Stimulated activated CD8-positive, alpha-beta memory T cell treated with anti-CD3 and anti-CD28 coated beads, Interleukin-7, amount 100 ng/mL, for 48 hours (primary cell): ENCODE measurements around the gene EFHC1.

Experiments used
- DNase-seq, 2 donors: peaks; one replicate each; pipeline ENCODE4 v3.0.0-alpha.2; 2020; ENCODE audit warnings: low read depth in 1 of 2; ENCODE audit errors: extremely low read depth in 1 of 2

Gene EFHC1

DNA sequence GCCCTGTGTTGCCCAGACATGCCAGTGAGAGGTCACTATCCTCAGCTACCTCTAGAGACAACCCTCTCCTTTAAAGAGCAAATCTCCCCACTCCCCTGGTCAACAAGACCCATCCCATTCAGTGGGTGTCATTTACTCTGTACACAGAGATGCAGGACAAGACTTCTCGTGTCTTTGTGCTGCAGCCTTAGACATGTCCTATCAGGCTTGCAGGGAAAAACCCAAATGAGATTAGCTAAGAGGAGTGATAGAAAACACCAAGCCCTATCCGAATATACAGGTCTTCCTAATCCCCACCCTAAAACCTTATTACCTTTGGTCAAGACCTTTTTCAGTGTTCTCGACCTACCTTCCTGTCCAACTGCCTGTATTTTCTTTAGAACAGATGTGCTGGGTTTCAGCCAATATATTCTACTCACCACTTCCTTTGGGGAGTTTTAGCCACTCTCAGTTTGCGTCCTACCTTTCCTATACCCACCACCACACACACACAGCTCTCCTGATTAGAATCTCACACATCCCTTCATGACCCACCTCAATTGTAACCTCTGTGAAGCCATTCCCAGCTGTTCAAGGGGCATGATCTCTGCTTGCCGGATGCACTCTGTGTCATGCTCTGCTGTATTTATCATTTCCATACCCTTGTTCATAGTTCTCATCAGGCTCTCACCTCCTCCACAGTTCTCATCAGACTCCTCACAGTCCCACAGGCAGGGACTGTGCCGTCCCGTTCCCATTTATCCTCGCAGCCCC is 117.0 kb downstream of the EFHC1 start:
- DNase-seq = peak in 1 of 2 donors; percentile 20

DNA sequence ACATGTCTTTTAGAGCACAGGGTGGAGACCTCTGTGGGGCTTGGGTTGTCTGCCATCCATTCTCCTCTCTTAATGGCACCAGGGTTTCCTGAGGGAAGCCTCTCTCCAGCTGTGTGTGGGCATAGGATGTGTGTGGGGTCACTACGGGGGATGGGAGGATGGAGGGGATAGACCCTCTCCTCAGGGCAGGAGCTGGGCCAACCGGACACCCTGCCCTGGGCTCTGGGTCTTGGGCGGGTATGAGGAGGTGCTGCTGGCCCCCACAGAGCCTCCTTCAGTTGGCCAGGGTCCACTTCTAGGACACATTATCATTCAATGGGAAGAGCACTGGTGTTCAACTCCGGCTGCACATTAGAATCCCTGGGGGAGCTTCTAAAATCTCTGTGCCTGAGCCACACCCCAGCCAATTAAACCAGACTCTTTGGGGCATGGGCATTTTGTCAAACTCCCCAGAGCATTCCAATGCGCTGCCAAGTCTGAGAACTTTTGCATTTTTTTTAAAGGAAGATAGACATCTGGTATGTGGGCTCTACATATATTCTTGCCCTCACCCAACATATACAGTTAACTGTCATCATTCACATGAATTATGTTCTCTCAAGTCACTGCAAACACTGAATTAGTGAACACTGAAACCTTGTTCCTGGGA is 118.2 kb downstream of the EFHC1 start:
- DNase-seq = no peak

DNA sequence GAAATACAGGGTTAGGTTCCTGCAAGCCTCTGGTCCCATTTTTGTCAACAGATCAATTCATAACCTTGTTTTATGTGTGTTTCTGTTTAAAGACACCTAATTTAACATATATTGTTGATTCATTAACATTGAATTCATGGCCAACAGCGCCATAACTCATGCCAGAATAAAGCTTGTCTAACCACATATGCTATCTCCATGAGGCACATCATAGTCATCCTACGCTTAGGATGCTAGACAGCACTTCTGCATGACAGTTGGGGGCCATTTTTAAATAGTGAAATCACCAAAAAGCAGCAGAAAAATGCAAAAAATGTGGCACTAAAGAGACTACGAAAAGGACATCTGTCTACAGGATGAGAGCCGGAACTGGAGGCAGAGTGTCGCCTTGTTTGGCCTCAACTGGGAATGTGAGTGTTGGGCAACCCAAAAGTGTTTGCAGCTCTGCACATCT is 118.8 kb downstream of the EFHC1 start:
- DNase-seq = no peak

DNA sequence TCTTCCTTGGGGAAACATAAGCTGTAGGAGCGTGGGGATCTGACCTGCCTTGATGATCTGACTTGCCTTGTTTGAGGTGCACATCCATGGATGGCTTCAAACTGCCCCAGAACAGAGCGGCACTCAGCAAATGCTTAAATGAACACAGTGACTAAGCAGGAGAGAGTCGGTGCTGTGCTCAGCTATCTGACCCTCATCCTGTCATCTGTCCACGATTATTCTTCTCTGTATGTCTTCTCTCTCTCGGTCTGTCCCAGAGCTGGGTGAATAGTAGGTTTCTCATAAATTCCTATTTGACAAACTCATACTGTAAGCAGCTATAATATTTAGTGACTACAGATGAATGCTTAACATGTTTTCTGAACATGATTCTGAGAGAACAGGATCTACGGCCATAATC is 119.5 kb downstream of the EFHC1 start:
- no peak for DNase-seq

DNA sequence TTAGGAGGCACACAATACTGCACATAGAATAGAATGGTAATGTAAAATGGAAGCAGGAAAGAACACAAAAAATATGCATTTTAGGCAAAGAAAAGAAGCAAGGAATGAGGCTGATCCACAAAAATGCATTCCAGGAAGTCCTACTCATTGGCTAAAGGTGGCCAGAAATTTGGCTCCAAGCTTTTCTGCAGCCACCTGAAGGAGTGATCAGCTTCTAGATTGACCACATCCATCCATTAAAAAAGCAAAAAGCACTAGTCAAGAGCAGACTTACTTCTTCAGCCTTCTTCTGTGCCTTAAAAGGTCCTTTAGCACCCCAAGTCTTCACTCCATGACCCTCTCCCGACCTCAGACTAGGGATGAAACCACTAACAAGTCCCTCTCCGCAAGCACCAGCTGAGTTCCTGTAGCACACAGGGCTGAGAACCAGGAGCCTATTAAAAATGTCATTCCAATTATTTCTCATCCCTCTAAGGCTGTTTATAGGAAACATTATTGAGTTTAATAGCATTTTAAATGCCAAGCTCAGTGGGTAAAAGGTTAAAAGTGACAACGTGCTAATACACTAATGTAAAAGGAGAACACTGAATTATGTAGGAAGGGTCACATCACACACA is 120.3 kb downstream of the EFHC1 start:
- DNase-seq = no peak

DNA sequence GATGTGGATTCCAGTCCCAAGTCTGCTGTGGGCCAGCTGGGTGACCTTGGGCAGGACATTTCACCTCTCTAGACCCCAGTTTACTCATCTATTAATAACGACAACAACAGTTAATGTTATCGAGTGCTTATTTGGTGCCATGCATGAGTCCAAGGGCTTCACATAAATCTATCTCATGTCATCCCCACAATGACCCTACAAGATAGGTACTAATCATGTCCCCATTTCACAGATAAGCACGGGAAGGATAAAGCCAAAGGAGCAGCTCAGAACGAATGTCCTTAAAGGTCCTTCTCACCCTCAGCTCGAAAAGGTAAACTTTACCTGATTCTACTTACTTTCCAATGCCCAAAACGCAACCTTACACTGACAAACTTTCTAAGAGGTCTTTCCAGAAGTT is 121.0 kb downstream of the EFHC1 start:
- no peak for DNase-seq

DNA sequence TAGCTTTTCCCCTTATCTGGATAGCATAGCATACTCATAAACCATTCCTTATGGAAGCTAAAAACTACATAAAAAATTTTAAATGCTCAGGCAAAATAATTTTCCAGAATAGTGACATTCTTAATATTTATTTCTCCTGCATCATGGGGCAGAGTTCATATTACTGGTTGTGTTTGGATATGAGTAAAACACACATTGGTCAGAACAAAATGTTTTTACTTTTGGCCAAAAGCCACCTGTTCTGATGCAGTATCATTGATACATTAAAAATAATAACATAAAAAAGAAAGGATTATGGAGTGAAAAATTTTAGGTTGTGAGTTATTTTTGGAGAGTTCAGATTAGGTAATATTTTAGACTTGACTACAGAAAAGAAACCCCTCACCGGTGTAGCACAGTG is 123.1 kb downstream of the EFHC1 start:
- no peak for DNase-seq

DNA sequence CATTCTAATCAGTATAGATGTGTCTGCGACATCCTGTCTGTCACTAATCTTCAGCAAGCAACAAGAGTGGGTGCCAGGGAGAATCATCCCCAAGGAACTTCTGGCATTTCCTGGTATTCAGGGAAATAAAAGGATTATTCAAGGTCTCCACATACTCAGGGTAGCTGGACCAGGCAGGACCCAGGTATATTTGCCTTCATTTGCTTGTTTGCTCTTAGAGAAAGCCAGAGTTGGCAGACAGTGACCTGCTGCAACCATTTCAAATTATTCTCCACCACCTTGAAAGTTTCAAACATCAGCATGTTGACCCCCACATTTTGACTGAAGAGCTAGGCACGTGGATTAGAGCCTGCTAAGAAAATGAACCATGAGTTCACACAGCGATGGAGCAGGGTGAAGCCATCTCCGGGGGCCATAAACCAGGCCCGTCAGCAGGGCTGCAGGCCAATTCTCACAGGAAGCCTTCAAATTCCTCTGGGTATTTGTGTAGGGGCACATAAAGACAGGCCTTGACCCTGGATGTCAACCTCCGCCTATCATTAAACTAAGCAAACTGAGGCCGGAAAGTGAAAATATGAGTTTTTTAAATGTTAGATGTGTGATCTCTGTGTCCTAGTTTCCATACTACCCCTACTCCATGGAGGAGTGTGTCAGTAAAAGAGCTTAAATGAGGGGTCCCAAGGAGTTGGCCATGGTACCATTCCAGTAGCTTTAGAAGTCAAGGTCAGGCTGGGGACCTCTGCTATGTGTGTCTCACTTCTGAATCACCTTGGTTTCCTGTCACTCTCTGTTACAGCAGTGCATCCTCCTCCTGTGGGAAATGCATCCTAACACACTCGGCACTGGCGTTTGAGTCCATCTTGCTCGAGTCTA is 123.8 kb downstream of the EFHC1 start:
- DNase-seq = no peak

DNA sequence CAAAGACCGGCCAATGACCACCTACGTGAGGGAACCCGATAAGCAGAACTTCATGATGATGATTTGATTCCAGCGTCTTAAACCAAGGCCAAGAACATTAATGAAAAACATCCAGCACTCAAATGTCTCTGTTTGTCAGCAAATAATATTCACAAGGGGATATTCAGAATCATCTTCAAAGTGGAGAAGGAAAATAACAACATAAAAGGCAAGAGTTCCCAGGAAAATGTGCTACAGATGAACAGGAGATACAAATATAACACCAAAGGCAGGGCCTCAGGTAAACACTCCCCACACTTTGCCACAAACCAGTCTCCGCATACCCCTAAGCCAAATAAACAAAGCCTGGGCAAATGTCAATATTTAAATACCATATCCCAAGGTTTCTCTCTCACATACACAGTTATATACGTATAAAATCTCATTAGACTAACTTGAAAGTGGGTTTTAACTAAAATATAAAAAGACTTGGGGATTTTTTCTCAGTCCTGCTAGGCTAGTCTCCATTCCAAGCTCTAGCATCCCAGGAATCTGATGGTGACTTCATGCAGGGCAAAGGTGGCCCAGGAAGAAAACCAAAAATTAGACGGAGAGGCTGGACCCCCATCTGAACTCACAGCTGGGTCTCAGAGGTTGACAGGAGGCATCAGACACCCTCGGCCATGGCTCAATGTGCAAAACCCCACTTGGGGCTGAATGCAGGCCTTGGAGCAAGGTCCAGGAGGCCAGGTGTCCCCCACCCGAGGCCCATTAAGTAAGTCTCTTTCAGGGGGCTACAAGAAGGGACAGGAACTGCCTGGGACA is 124.7 kb downstream of the EFHC1 start:
- DNase-seq = no peak

DNA sequence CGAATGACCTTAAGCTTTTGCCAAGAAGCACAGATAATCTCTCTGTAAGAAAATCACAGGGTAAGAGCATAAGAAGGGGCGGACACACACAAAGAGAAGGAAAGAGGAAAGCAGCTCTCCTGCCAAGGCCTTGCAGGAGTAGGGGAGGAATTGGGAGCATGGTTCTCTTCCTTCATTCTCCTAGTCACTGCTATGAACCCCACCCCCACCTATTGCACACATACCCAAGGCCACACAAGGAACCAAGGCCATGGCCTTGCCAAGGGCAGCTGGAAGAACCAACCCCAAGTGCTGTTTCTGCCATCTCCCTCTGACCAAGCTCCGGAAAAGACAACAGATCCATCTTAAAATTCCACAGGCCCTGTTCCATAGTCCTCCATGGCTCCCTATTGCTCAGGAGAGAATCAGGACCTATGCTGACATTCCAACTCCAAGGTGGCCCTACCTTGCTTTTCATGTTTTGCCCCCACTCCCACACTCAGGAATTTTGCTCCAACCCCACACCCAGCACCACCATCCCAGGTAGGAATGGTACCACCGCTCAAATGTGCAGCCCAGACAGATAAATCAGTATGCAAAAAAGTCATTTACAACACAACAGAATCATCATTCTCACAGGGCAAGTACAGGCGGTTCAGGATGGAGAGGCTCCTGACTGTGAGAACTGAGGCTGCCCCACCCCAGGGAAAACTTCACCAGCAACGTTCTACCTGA is 125.4 kb downstream of the EFHC1 start:
- DNase-seq = no peak

DNA sequence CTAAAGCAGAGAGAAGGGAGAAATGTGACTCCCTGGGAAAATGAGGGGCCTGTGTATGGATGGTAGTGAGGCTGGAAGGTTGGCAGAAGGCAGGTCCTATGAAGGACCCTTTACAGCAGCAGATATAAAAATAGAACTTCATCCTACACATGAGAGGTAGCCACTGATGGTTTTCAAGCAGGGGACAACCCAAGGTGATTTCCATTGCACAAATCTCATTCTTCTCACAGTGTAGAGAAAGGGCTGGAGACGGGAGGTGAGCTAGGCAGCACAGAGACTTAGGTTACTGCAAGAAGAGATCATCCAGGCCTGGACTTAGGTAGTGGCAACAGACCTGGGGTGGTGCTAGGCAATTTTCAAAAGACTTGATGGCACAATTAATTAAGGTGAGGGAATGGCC is 126.0 kb downstream of the EFHC1 start:
- no peak for DNase-seq

DNA sequence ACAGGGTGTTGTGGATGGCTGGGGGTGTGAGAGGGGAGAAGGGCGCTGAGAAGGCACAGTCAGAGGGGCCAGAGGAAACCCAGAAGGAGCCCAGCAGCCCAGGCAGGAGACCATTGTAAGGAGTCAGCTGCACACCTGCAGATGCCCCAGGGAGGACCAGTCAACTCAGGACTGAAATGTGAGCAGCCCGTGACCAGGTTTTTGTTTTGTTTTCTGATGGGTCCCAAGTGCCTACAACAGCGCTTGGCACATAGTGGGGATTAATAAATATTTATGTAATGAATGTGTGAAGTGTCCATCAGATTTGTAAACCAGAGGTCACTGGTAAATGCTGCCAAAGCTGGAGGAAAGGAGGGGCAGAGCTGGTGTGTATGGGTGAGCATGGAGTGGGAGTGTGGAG is 126.5 kb downstream of the EFHC1 start:
- DNase-seq = no peak

DNA sequence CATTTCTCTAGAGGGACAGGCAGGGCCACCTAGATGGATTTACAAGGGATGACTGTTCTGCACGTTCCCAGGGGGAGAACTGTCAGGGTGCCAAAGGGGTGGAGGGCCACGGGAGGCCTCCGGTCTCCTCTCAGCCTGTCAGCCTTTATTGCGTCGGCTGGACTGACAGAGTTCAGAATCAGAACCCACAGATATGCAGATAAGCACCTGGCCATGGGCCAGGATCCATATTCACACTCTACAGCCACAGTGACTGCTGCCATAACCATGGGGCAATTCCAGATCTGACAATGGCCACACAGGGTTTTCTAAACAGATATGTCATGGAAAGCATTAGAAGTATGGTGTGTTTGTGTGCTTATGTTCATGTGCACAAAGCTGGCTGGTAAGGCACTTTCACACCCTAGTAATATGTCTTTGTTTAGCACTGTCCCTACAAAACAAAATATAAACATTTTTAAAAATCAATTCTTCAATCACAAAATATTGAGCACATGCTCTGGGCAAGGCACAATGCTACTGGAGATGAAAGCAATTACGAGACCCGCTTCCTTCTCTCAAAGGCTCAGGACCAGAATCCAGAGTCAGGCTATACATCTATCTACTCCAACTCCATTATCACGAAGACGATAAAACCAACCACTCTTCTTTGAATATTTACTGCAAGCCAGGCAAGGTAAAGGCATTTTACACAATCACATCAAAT is 127.7 kb downstream of the EFHC1 start:
- DNase-seq = no peak

DNA sequence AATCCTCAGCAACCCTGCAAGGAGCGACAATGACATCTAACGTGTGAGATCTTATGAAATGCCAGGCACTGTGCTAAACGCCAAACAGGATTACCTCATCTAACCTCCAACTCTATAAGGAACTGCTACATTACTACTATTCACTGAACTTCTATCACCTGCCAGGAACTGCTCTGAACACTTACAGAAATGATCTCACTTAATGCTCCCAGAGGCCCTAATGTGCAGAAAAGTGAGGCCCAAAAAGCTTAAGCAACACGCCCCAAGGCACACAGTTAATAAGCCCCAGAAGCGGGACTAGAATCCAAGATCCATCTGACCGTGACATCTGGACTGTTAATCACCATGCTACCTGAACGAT is 128.2 kb downstream of the EFHC1 start:
- no peak for DNase-seq

DNA sequence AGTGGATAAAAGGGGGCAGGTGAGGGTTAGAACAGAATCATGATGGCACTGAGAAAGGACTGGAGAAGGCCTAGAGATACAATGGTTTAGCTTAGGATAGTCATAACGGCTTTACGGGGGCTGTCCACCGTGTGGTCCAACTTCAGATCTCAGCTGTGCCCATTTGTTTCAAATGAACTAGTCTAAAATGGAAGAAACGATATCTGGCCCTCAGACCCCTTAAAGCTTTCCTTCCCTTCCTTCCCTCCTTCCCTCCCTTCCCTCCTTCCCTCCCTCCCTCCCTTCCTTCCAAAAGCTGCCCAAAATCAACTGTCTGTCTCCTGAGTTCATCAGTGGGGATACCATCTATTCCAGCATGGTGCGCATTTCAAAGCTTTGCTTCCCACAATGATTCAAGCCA is 128.9 kb downstream of the EFHC1 start:
- no peak for DNase-seq

DNA sequence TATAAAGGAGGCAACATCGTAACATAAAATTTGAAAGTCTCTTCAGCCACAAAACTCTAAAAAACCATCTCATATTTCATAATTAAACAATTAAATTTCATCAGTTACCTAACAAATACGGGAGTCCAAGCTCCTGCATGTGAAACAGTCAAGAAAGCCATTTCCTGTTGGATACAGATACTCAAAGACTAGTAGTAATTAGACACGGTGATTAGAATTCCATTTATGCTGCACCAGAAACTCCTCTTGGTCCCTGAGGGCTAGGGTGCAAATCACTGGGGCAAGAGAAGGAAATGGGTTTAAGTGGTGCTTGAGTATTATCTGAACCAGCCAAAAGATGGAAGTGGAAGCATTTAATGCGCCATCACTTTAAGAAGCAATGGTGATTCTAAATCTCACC is 129.3 kb downstream of the EFHC1 start:
- DNase-seq = no peak

DNA sequence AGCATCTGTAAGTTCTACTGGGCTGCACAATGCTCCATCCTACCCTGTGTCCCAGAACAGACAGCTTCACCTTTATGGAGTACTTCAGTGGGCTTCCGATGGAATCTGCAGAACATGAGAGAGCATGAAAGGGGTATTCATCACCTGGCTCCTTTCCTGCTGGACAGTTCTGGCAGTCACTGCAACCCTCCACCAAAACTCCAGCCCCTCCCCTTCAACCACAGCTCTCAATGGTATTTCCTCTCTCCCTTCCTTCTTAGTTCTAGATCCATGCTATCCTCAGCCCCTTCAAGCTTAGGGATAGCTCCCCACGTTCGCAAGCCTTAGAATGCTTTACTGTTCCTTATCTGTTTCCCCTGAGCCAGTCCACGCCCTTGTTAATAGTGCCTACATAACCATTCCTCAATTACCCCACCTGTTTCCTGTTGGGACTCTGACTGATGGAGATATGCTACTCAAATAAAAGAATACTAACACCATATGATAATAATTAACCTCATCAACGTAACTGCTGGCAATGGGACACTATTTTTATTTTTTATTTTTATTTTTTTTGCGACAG is 130.0 kb downstream of the EFHC1 start:
- no peak for DNase-seq

DNA sequence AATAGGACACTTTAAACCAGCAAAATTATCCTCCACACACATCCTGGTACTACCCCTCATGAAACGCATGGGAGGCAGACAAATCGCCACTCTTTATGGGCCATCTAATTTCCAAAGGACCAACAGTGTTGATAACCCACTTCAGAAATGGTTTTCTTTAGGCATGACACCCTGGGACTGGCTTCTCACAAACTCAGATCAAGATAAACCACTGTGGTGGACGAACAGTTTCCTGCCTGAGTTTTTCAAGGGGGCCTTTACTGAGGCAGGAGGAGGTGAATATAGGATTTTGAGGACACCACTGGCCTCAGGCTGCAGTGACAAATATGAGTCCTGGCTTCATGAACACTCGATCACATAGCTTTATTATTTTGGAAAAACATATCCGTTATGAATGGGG is 130.7 kb downstream of the EFHC1 start:
- no peak for DNase-seq
